Hepatocyte (in vitro differentiated cells): ENCODE measurements around the gene CALR. TPM values are rescaled to one million over a fixed set of nuclear protein-coding genes. Genes with fewer than 3 reads are reported as not detected.

Experiments used
- DNase-seq: peaks from one replicate; pipeline ENCODE4 v3.0.0-alpha.2; 2016; ENCODE audit warnings: low spot score
- H2AFZ ChIP-seq: fragments of 200-600 bp; sonication (generic); 2 replicates; pipeline ENCODE4 v1.6.0; 2016; ENCODE audit warnings: antibody characterized with exemption, mild to moderate bottlenecking
- H3K27ac ChIP-seq: fragments of 200-600 bp; sonication (generic); 2 replicates; pipeline ENCODE4 v1.5.1; 2016; ENCODE audit warnings: mild to moderate bottlenecking
- H3K27me3 ChIP-seq: fragments of 200-600 bp; sonication (generic); 2 replicates; pipeline ENCODE4 v1.6.1; 2016
- H3K36me3 ChIP-seq: fragments of 200-600 bp; sonication (generic); replicated peaks from 2 replicates; pipeline ENCODE4 v1.5.1; 2016; ENCODE audit warnings: low read depth; ENCODE audit not compliant: insufficient read depth
- H3K4me1 ChIP-seq: fragments of 200-600 bp; sonication (generic); 2 replicates; pipeline ENCODE4 v1.5.1; 2016; ENCODE audit warnings: mild to moderate bottlenecking, moderate library complexity; ENCODE audit not compliant: insufficient read depth
- H3K4me2 ChIP-seq: fragments of 200-600 bp; sonication (generic); 2 replicates; pipeline ENCODE4 v1.6.0; 2016
- H3K4me3 ChIP-seq: fragments of 200-600 bp; sonication (generic); 2 replicates; pipeline ENCODE4 v1.5.1; 2016; ENCODE audit warnings: mild to moderate bottlenecking
- H3K79me2 ChIP-seq: fragments of 200-600 bp; sonication (generic); 2 replicates; pipeline ENCODE4 v1.6.0; 2017; ENCODE audit warnings: mild to moderate bottlenecking
- H3K9me2 ChIP-seq: fragments of 200-600 bp; sonication (generic); replicated peaks from 2 replicates; pipeline ENCODE4 v1.6.0; 2017; ENCODE audit warnings: mild to moderate bottlenecking; ENCODE audit not compliant: insufficient read depth
- H3K9me3 ChIP-seq: fragments of 200-600 bp; sonication (generic); 2 replicates; pipeline ENCODE4 v1.5.1; 2016; ENCODE audit warnings: low read depth, mild to moderate bottlenecking
- H4K20me1 ChIP-seq: fragments of 200-600 bp; sonication (generic); 2 replicates; pipeline ENCODE4 v1.6.0; 2016; ENCODE audit warnings: mild to moderate bottlenecking; ENCODE audit not compliant: insufficient read depth, poor library complexity, severe bottlenecking
- CTCF ChIP-seq: fragments of 200-600 bp; sonication (generic); IDR thresholded peaks from 2 replicates; pipeline ENCODE4 v1.5.1; 2016; ENCODE audit warnings: antibody characterized with exemption, mild to moderate bottlenecking; ENCODE audit not compliant: poor library complexity
- EZH2 ChIP-seq: fragments of 200-600 bp; sonication (generic); IDR thresholded peaks from 2 replicates; pipeline ENCODE4 v1.6.1; 2016; ENCODE audit warnings: antibody characterized with exemption, mild to moderate bottlenecking, borderline replicate concordance
- EZH2phosphoT487 ChIP-seq: fragments of 200-600 bp; sonication (generic); IDR thresholded peaks from one replicate; pipeline ENCODE4 v1.6.1; 2018; ENCODE audit warnings: antibody characterized with exemption, mild to moderate bottlenecking, low read depth, moderate library complexity; ENCODE audit not compliant: unreplicated experiment, severe bottlenecking
- WGBS: methylation state at CpG from one replicate; pipeline ENCODE4 v1.1.6; 2016; ENCODE audit warnings: low lambda C conversion rate; ENCODE audit errors: missing lambda C conversion rate; 5-methylcytosine and 5-hydroxymethylcytosine counted together
- microRNA-seq: library from miRNA; unstranded; fragments of <30 nt; microRNA quantifications from one replicate; pipeline ENCODE4, GENCODE V29; 2017
- polyA plus RNA-seq: library from polyadenylated mRNA; unstranded; fragments of >200 nt; fragmentation: Nextera tagmentation; extraction: Ambion mirVana; gene quantifications from 2 replicates; pipeline ENCODE4 v1.2.1, GENCODE V29; 2016
- small RNA-seq: library from RNA; depleted of rRNA; stranded (forward); fragments of <200 nt; gene quantifications from one replicate; pipeline ENCODE3, GENCODE V24; 2014
- total RNA-seq: library from RNA; depleted of rRNA; stranded (reverse); fragments of >200 nt; gene quantifications from 2 replicates; pipeline ENCODE4 v1.2.3, GENCODE V29; 2014

Gene CALR
- total and polyA plus RNA-seq, 2 experiments from 2014 or later: 915 to 1,414 TPM

GRCh38 chr19:12990853-12991252 is 52.4 kb downstream of the CALR start:
- TF ChIP-seq EZH2phosphoT487 (no peak), CTCF (no peak), EZH2 (no peak)
- peaks cover 27% of the 10 kb centered on the region for H3K27me3 ChIP-seq
- H3K79me2 ChIP-seq: no peaks in the 10 kb centered on the region
- 72% methylated on average over 3 of the region's 3 CpGs for WGBS
- no peaks in the 10 kb centered on the region for H3K9me2 ChIP-seq
- no peak overlapping the region for H2AFZ ChIP-seq
- peak overlapping the region; percentile 60 for H3K4me2 ChIP-seq
- no peak for DNase-seq
- H3K27ac ChIP-seq: no peak overlapping the region
- H3K4me1 ChIP-seq: peaks cover 5% of the 10 kb centered on the region
- H3K36me3 ChIP-seq: no peaks in the 10 kb centered on the region
- no peaks in the 10 kb centered on the region for H3K9me3 ChIP-seq
- H3K4me3 ChIP-seq: no peak overlapping the region
- no peaks in the 10 kb centered on the region for H4K20me1 ChIP-seq

- Histone ChIP-seq H2AFZ (no peak overlapping the region), H3K4me3 (no peak overlapping the region), H3K4me1 (peaks cover 5% of the 10 kb centered on the region), H3K79me2 (peaks cover 4% of the 10 kb centered on the region), H3K27me3 (peaks cover 31% of the 10 kb centered on the region), H4K20me1 (peaks cover 2% of the 10 kb centered on the region), H3K9me2 (no peaks in the 10 kb centered on the region), H3K27ac (no peak overlapping the region), H3K4me2 (no peak overlapping the region), H3K9me3 (no peaks in the 10 kb centered on the region), H3K36me3 (no peaks in the 10 kb centered on the region)
- no peak for TF ChIP-seq EZH2phosphoT487
- no peak for TF ChIP-seq EZH2
- no peak for TF ChIP-seq CTCF
- 94% methylated on average over 5 of the region's 5 CpGs for WGBS
- no peak for DNase-seq
Measured at GRCh38 chr19:12991296-12991695, 52.9 kb downstream of the CALR start.

- H3K27ac ChIP-seq: no peak overlapping the region
- H3K79me2 ChIP-seq: peaks cover 16% of the 10 kb centered on the region
- H3K9me3 ChIP-seq: no peaks in the 10 kb centered on the region
- H4K20me1 ChIP-seq: peaks cover 8% of the 10 kb centered on the region
- H3K4me2 ChIP-seq: no peak overlapping the region
- H3K36me3 ChIP-seq: no peaks in the 10 kb centered on the region
- H3K4me1 ChIP-seq: peaks cover 15% of the 10 kb centered on the region
- H2AFZ ChIP-seq: no peak overlapping the region
- TF ChIP-seq CTCF (no peak), EZH2 (no peak), EZH2phosphoT487 (no peak)
- 90% methylated on average over 11 of the region's 11 CpGs for WGBS
- no peak for DNase-seq
- H3K4me3 ChIP-seq: no peak overlapping the region
- no peaks in the 10 kb centered on the region for H3K9me2 ChIP-seq
- peaks cover 45% of the 10 kb centered on the region for H3K27me3 ChIP-seq
Measured at GRCh38 chr19:12992729-12993128, 54.3 kb downstream of the CALR start.

- H3K4me3 ChIP-seq: no peak overlapping the region
- WGBS: 84% methylated on average over 7 of the region's 7 CpGs
- H3K27ac ChIP-seq: no peak overlapping the region
- no peak overlapping the region for H3K4me2 ChIP-seq
- no peaks in the 10 kb centered on the region for H3K9me3 ChIP-seq
- peaks cover 18% of the 10 kb centered on the region for H3K4me1 ChIP-seq
- DNase-seq: no peak
- H3K36me3 ChIP-seq: no peaks in the 10 kb centered on the region
- H3K27me3 ChIP-seq: peaks cover 51% of the 10 kb centered on the region
- no peaks in the 10 kb centered on the region for H3K9me2 ChIP-seq
- peaks cover 19% of the 10 kb centered on the region for H3K79me2 ChIP-seq
- H4K20me1 ChIP-seq: peaks cover 8% of the 10 kb centered on the region
- no peak for TF ChIP-seq EZH2
- no peak overlapping the region for H2AFZ ChIP-seq
Measured at GRCh38 chr19:12993562-12993961, 55.2 kb downstream of the CALR start.

Small RNAs within 50 kb of the gene (microRNA-seq; reads per million reads assigned to microRNA genes)
- gene MIR5695 (not detected), gene MIR6515 (11.2 reads per million, percentile 26 among the genes with 10 or more reads in this experiment)

Small RNAs within 50 kb of the gene (small RNA-seq; reads per million reads assigned to genes)
- gene MIR5695 (0.16 reads per million), gene MIR6515 (0.68 reads per million, percentile 55 among the genes with 10 or more reads in this experiment)

Other genes starting within 250 kb of the CALR start
- gene FBXW9, start 242.0 kb upstream of the CALR start, total RNA-seq: 8.1 and 10.9 TPM in 2 replicates
- 9.1 and 11.1 TPM in 2 replicates for gene FBXW9, start 242.0 kb upstream of the CALR start, polyA plus RNA-seq
- 41.4 and 65.2 TPM in 2 replicates for gene TNPO2, start 214.7 kb upstream of the CALR start, total RNA-seq
- gene TNPO2, start 214.7 kb upstream of the CALR start, polyA plus RNA-seq: 11.7 and 16.0 TPM in 2 replicates
- gene TRIR, start 203.9 kb upstream of the CALR start, total RNA-seq: 243 and 268 TPM in 2 replicates
- gene TRIR, start 203.9 kb upstream of the CALR start, polyA plus RNA-seq: 246 and 259 TPM in 2 replicates
- 52.3 and 79.6 TPM in 2 replicates for gene GET3, start 201.1 kb upstream of the CALR start, total RNA-seq
- 85.4 and 108 TPM in 2 replicates for gene GET3, start 201.1 kb upstream of the CALR start, polyA plus RNA-seq
- not detected in 2 replicates for gene BEST2, start 186.8 kb upstream of the CALR start, total RNA-seq
- not detected in 2 replicates for gene BEST2, start 186.8 kb upstream of the CALR start, polyA plus RNA-seq
- 44.3 and 70.5 TPM in 2 replicates for gene HOOK2, start 163.1 kb upstream of the CALR start, total RNA-seq
- 113 and 128 TPM in 2 replicates for gene HOOK2, start 163.1 kb upstream of the CALR start, polyA plus RNA-seq
- 343 and 399 TPM in 2 replicates for gene JUNB, start 147.1 kb upstream of the CALR start, total RNA-seq
- 539 and 633 TPM in 2 replicates for gene JUNB, start 147.1 kb upstream of the CALR start, polyA plus RNA-seq
- gene PRDX2, start 136.8 kb upstream of the CALR start, total RNA-seq: 497 and 589 TPM in 2 replicates
- gene PRDX2, start 136.8 kb upstream of the CALR start, polyA plus RNA-seq: 581 and 582 TPM in 2 replicates
- gene THSD8, start 136.5 kb upstream of the CALR start, total RNA-seq: not detected in 2 replicates
- gene THSD8, start 136.5 kb upstream of the CALR start, polyA plus RNA-seq: 5.1 and 5.7 TPM in 2 replicates
- gene RNASEH2A, start 132.0 kb upstream of the CALR start, total RNA-seq: 8.3 and 9.3 TPM in 2 replicates
- gene RNASEH2A, start 132.0 kb upstream of the CALR start, polyA plus RNA-seq: 20.4 and 25.7 TPM in 2 replicates
- 0.32 TPM in 1 of 2 replicates, not detected in the other for gene RTBDN, start 104.0 kb upstream of the CALR start, total RNA-seq
- gene RTBDN, start 104.0 kb upstream of the CALR start, polyA plus RNA-seq: 0.36 TPM in 1 of 2 replicates, not detected in the other
- 0.20 and 0.32 TPM in 2 replicates for gene MAST1, start 100.1 kb upstream of the CALR start, total RNA-seq
- 0.22 and 0.54 TPM in 2 replicates for gene MAST1, start 100.1 kb upstream of the CALR start, polyA plus RNA-seq
- 25.7 and 31.5 TPM in 2 replicates for gene DNASE2, start 57.2 kb upstream of the CALR start, total RNA-seq
- 41.3 and 41.9 TPM in 2 replicates for gene DNASE2, start 57.2 kb upstream of the CALR start, polyA plus RNA-seq
- gene KLF1, start 51.4 kb upstream of the CALR start, total RNA-seq: 0.37 TPM in 1 of 2 replicates, not detected in the other
- not detected in 2 replicates for gene KLF1, start 51.4 kb upstream of the CALR start, polyA plus RNA-seq
- gene GCDH, start 47.4 kb upstream of the CALR start, total RNA-seq: 31.7 and 34.2 TPM in 2 replicates
- gene GCDH, start 47.4 kb upstream of the CALR start, polyA plus RNA-seq: 23.4 and 30.7 TPM in 2 replicates
- gene SYCE2, start 19.3 kb upstream of the CALR start, total RNA-seq: 0.67 TPM in 1 of 2 replicates, not detected in the other
- 0.77 TPM in 1 of 2 replicates, not detected in the other for gene SYCE2, start 19.3 kb upstream of the CALR start, polyA plus RNA-seq
- 36.2 and 45.6 TPM in 2 replicates for gene FARSA, start 4.9 kb upstream of the CALR start, total RNA-seq
- 86.5 and 95.3 TPM in 2 replicates for gene FARSA, start 4.9 kb upstream of the CALR start, polyA plus RNA-seq
- 64.5 and 65.8 TPM in 2 replicates for gene RAD23A, start 7.3 kb downstream of the CALR start, total RNA-seq
- gene RAD23A, start 7.3 kb downstream of the CALR start, polyA plus RNA-seq: 130 and 140 TPM in 2 replicates
- gene GADD45GIP1, start 18.6 kb downstream of the CALR start, total RNA-seq: 21.0 and 27.2 TPM in 2 replicates
- 106 and 109 TPM in 2 replicates for gene GADD45GIP1, start 18.6 kb downstream of the CALR start, polyA plus RNA-seq
- 0.17 TPM in 1 of 2 replicates, not detected in the other for gene DAND5, start 31.0 kb downstream of the CALR start, total RNA-seq
- not detected in 2 replicates for gene DAND5, start 31.0 kb downstream of the CALR start, polyA plus RNA-seq
- 3.8 and 12.8 TPM in 2 replicates for gene NFIX, start 56.9 kb downstream of the CALR start, total RNA-seq
- 6.3 and 10.2 TPM in 2 replicates for gene NFIX, start 56.9 kb downstream of the CALR start, polyA plus RNA-seq
- 0.36 and 0.47 TPM in 2 replicates for gene LYL1, start 164.2 kb downstream of the CALR start, total RNA-seq
- gene LYL1, start 164.2 kb downstream of the CALR start, polyA plus RNA-seq: 1.0 and 1.4 TPM in 2 replicates
- gene TRMT1, start 178.1 kb downstream of the CALR start, total RNA-seq: 21.0 and 31.2 TPM in 2 replicates
- 33.4 and 45.1 TPM in 2 replicates for gene TRMT1, start 178.1 kb downstream of the CALR start, polyA plus RNA-seq
- 32.6 and 35.0 TPM in 2 replicates for gene NACC1, start 179.7 kb downstream of the CALR start, total RNA-seq
- gene NACC1, start 179.7 kb downstream of the CALR start, polyA plus RNA-seq: 9.7 and 11.1 TPM in 2 replicates
- 63.4 and 66.5 TPM in 2 replicates for gene STX10, start 211.8 kb downstream of the CALR start, total RNA-seq
- gene STX10, start 211.8 kb downstream of the CALR start, polyA plus RNA-seq: 82.2 and 106 TPM in 2 replicates
- 64.2 and 101 TPM in 2 replicates for gene IER2, start 211.8 kb downstream of the CALR start, total RNA-seq
- 325 and 369 TPM in 2 replicates for gene IER2, start 211.8 kb downstream of the CALR start, polyA plus RNA-seq